HEK293T (cell line): ENCODE measurements around the gene GRIK1.

Experiments
- ARNT ChIP-seq: fragments of 450-650 bp; IDR thresholded peaks from 2 replicates; pipeline ENCODE4 v1.6.1; 2017; ENCODE audit warnings: mild to moderate bottlenecking
- BHLHE40 ChIP-seq: fragments of 450-650 bp; IDR thresholded peaks from 2 replicates; pipeline ENCODE4 v1.6.1; 2016; ENCODE audit warnings: mild to moderate bottlenecking, moderate library complexity, borderline replicate concordance
- CTBP1 ChIP-seq: fragments of 450-650 bp; IDR thresholded peaks from 2 replicates; pipeline ENCODE4 v1.6.1; 2016; ENCODE audit warnings: borderline replicate concordance
- FOXA1 ChIP-seq: fragments of 450-650 bp; IDR thresholded peaks from 2 replicates; pipeline ENCODE4 v1.6.1; 2016; ENCODE audit warnings: mild to moderate bottlenecking
- FOXK2 ChIP-seq: fragments of 450-650 bp; IDR thresholded peaks from 2 replicates; pipeline ENCODE4 v1.6.1; 2016; ENCODE audit warnings: mild to moderate bottlenecking
- FOXM1 ChIP-seq: fragments of 450-650 bp; IDR thresholded peaks from 2 replicates; pipeline ENCODE4 v1.6.1; 2017; ENCODE audit warnings: mild to moderate bottlenecking, borderline replicate concordance
- SP1 ChIP-seq: fragments of 450-650 bp; IDR thresholded peaks from 2 replicates; pipeline ENCODE4 v1.6.1; 2017
- SUZ12 ChIP-seq: fragments of 450-650 bp; IDR thresholded peaks from 2 replicates; pipeline ENCODE4 v1.6.1; 2016; ENCODE audit warnings: mild to moderate bottlenecking
- TARDBP ChIP-seq: fragments of 450-650 bp; IDR thresholded peaks from 2 replicates; pipeline ENCODE4 v1.6.1; 2016
- ZNF384 ChIP-seq: fragments of 450-650 bp; IDR thresholded peaks from 2 replicates; pipeline ENCODE4 v1.6.1; 2016
- TF ChIP-seq, protein P1 (sequence below): fragments of 450-650 bp; IDR thresholded peaks from 2 replicates; pipeline ENCODE4 v1.6.1; 2016

DNA sequence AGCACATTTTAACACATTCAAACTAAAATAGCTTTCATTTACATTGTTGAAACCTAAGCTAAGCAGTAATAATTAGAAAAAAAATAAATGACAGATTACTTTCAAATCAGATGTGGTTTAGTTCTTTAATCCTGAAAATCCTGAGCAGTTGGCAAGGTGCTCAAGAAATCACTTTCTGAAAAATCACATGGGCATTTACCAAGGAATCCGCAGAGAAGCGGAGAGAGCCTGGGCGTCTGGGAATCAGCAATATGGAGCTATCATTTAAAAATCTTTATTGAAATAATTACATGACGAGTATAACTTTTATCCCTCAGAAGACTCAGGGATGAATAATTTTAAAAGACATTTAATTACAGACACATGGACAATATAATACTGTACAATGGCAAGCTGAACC is 30.2 kb downstream of the GRIK1 start:
- TF ChIP-seq FOXA1 = no peak
- no peak for TF ChIP-seq FOXM1
- TF ChIP-seq SP1 = no peak
- no peak for TF ChIP-seq BHLHE40
- TF ChIP-seq CTBP1 = no peak
- no peak for TF ChIP-seq TARDBP
- no peak for TF ChIP-seq ARNT
- TF ChIP-seq, protein P1, sequence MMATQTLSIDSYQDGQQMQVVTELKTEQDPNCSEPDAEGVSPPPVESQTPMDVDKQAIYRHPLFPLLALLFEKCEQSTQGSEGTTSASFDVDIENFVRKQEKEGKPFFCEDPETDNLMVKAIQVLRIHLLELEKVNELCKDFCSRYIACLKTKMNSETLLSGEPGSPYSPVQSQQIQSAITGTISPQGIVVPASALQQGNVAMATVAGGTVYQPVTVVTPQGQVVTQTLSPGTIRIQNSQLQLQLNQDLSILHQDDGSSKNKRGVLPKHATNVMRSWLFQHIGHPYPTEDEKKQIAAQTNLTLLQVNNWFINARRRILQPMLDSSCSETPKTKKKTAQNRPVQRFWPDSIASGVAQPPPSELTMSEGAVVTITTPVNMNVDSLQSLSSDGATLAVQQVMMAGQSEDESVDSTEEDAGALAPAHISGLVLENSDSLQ = no peak
- no peak for TF ChIP-seq FOXK2
- TF ChIP-seq ZNF384 = no peak
- no peak for TF ChIP-seq SUZ12
